Tongue (tissue), 2 donors: Measurements from ENCODE around the gene HUS1. TPM values are rescaled to one million over a fixed set of nuclear protein-coding genes. Genes with fewer than 3 reads are reported as not detected.
"Not testable (repeated sequence)": the region's sequence is repeated elsewhere in the genome, so short reads cannot be mapped to it uniquely, and the experiment has no call there.

Source experiments
- DNase-seq: peaks from one replicate; pipeline ENCODE4 v3.0.0-alpha.2; 2015
- total RNA-seq: library from RNA; depleted of rRNA; stranded (reverse); fragments of >200 nt; gene quantifications from one replicate; pipeline ENCODE4 v1.2.3, GENCODE V29; 2014

Gene HUS1
- total RNA-seq, 1 donor from 2014 or later, result 26.9 TPM

DNA sequence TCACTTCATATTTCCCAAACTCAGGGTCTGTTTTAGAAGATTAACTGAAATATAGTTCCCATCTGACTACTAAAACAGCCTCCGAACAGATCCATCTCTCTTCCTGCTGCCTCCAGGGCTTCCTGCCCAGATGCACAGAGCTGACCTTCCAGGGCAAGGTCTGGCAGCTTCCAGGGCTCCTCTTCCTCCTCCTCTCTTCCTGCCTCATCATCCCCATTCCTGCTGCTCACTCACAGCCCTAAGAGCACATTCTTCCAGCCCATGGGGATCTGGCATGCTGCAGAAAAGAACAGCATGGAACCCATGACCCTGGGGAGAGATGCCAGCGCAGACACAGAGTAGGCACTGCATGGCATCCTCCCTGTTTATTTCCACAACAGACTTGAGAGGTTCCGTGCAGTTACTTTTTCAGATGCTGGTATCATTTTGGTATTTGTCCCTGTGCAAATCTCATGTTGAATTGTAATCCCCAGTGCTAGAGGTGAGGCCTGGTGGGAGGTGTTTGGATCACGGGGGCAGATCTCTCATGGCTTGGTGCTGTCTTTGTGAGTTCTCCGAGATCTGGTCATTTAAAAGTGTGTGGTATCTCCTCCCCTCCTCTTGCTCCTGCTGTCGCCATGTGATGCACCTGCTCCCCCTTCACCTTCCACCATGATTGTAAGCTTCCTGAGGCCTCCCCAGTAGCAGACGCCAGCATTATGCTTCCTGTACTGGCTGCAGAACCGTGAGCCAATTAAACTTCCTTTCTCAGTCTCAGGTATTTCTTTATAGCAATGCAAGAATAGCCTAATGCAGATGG, 35.5 kb downstream of the HUS1 start:
- DNase-seq, result no peak

DNA sequence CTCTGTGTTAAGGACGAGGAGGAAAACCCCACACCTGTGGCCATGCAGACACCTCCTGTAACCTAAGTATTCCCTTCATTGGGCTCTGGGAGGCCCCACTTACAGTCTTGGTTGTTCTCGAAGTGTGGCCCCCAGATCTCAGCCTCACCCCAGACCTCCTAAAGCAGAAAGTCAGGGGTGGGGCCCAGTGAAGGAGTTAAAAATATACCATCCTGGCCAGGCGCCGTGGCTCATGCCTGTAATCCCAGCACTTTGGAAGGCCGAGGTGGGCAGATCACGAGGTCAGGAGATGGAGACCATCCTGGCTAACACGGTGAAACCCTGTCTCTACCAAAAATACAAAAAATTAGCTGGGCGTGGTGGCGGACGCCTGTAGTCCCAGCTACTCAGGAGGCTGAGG, 36.8 kb downstream of the HUS1 start:
- not testable (repeated sequence) for DNase-seq

DNA sequence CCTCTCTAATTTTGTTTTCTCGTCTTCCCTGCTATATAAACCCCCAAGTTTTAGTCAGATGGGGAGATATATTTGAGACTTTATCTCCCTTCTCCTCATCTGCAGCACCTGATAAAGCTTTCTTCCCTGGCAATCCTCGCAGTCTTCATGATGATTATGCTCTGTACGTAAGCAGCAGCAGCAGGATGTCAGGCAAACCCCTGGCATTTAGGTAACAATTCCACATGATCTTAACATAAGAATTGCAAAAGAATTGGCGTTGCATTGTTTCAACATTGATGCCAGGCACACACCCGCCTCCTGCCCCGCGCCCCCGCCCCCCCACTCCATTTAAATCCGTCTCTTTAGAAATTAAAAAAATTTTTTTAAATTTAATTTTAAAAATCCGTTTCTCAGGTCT, 37.3 kb downstream of the HUS1 start:
- DNase-seq, result no peak

DNA sequence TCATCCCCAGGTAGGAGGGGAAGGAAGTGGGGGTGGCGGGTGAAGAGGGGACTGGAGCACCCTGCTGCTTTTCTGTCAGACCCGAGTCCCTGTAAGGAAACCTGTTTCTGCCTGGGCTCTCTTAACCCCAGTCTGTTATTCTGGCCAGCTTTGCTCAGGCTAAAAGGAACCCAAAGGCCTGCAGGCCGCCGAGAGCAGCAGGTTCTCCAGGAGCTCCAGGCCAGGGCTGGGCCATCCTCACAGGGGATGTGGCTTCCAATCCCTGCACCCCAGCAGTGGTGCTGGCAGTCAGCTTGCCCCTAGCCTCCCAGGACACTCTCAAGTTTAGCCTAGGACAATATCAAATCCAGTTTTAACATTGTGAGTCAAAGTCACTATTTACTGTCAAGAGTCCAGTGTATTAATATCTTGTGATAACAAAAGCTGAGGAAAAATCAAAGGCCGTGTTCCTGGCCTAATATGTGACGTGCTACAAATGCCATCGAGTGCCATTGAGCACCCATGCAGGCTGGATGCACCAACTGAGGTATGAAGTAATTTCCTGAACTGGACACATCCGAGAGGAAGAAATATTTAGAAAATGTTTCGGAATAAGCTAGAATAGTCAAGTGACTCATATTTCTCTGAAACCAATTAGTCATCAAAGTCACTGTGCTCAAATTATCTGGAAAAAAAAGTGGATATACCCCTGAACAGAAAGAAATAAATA, 38.1 kb downstream of the HUS1 start:
- DNase-seq, result no peak

DNA sequence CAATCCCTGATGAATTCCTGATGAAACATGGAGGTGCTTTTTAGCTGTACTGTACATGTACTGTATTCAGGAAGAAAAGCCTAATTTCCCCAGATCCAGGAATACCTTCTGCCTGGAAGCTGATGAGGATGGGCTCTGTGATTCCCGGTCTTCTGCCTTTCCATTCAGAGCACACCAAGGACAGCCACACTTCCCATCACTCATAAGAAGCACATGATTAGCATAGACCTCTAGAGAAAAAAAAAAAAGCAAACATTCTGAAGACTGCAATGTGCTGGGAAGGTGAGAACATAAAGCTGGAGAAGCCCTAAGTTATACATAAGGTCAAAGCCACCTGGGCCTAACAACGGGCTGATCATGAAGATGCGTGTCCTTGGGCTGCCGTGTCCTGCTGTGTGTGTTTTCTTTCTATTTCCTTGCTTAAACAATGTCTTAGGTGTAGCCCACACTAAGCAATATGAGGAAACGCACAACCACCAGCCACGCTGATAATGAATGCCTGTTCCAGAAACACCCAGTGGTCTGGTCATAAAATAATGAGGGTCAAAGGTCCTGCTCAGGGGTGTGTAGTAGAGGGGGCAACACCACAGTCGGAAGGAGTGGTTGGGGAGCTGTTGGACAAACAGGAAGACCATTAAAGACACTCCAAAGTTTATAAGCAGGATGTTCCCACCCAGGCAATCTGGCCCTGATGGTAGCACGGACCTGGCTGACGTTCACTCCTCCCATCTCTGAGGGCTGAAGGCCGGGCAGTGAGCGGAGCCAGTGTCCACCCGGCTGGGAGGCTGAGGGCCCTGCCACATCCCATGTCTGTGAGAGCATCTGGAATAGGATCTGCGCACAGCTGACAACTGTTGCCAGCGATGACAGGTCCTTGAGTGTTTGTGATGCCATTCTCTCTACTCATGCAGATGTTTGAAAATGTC, 39.1 kb downstream of the HUS1 start:
- peak; percentile 80 for DNase-seq

DNA sequence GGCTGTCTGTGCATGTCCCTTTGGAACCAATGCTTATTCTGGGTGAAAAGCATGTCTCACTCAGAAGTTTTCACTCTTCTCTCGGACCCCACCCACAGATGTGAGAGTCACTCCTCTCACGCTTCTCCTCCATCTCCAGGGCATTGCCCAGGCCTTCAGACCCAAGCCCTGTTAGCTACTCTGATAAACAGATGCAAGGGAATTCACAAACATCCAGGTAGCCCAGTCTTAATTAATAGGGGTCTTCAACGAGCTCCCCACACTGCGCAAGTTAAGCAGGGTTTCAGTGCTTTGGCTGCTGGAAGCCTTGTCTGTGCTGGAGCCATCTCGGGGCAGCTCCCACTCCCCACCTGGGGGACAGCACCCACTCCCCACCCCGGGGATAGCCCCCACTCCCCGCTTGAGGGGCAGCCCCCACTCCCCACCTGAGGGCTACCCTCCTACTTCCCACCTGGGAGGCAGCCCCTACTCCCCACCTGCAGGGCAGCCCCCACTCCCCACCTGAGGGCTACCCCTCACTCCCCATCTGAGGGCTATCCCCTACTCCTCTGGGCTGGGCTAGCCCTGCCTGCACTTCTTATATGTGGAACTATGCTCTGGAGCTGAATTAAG, 39.9 kb downstream of the HUS1 start:
- DNase-seq, result no peak

DNA sequence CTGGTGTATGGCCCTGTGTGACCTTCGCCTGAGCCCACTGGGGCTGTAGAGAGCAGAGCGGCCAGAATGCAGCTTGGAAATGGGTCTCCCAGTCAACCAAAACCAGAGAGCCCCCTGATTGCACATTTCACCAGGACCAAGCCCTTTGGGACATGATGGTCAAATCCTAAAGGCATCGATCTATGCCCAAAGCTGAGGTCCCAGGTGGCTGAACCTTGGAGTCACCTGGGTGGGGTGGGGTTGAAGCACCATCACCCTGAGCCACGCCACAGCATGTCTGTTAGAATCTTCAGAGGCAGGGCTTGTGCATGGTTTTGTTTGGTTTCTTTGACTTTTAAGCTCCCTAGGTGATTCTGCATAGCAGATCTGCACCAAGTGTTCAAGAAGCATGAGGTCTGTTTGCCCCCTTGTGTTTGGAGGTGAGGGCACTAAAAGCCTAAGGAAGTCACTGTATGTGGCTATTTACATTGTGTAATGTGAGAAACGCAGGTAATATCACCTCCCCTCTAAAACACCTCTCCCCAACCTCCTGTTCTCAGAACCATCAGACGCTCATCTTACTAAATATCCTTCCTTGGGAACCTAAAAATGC, 40.7 kb downstream of the HUS1 start:
- no peak for DNase-seq

DNA sequence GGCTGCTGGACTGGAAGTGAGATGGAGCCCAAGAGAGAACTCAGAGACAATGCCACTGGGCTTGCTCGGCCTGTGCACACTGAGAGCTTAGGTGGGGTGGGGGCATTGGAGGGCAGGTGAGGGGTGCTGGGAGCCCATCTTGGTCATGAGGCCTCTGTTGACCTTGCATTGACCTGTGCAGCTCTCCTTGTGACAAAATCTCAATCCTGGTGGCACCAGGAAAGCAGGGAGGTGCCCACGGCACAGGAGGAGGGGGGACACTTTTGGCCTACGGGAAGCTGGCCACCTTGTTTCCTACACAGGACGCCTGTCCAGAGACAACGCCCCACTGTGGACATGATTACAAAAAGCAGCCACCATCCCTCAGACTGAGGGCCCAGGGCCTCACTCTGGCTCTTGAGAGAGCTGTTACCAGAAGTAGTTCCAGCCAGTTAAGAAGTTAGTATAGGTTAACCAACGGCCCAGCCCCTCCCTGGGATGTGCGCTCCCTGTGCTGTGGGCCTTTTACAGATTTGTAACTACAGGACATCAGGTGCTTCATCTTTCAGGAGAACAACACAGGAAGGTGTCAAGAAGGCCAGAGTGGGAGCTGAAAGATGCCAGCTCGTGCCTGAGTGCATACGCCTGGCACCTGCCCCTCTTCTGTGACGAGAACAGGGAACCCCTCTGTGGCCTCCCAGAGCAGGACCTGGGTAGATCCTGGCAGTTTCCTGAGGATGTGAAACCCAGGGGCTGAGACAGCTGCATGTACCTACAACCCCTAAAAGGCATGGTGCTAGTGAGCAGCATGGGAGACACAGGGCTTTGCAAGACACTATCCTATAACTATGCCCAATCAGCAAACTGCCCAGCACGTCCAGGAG, 41.5 kb downstream of the HUS1 start:
- no peak for DNase-seq

DNA sequence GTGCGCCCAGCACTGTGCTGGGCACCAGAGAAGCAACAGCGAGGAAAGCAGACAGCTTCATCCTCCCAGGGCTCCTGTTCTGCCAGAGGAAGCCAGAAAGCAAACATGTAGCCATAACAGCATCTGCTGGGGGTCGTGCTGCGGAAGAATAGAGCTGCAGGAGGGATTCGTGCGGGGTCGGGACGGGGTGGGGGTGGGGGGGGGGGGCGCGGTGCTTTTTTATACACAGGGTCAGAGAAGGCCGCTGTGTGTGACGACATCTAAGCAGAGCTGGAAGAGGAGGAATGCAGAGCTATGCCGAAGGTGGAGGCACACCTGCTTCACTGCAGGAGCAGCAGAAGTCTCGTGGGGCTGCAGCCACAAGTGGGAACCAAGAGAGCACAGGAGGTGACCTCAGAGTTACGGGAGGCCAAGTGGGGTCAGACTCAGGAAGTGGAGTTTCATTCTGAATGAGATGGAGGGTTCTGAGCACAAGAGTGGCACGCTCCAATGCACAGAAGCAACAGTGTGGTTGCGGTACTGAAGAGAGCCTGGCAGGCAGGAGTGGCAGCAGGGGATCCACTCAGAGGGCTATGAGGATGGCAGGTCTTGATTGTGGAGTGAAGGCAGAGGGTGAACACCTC, 42.2 kb downstream of the HUS1 start:
- no peak for DNase-seq

DNA sequence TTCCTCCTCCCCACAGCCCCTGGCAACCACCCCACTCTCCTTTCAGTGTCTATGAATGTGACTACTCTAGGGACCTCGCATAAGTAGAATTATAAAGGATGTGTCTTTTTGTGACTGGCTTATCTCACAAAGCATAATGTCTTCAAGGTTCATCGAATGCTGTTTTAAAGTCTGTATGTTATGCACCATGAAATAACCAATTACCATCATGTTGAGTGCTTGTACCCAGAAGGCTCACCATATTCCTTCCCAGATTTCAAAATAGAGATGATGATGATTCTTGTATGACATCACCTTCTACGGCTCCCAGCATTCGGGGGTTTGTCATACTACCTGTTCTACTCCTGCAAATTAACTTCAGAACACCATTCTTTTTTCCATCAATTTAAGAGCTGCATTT, 43.1 kb downstream of the HUS1 start:
- DNase-seq, result no peak

DNA sequence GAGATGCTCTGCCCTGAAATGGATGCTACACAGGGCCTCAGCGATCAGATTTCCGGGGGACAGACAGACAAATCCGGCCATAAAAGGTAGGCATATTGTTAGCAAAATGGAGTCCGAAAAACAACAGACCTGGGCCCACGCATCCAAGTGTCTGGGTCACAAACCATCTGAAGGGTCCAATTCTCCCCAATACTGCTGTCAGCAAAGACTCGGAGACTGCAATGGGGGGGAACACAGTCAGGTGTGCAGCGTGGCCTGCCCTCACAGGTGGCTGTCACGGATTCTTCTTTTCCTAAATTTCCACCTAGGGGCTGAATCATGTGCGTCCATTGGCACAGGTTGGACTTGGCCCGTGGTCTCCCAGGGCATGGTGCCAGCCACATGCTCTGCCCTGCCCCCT, 44.1 kb downstream of the HUS1 start:
- no peak for DNase-seq

DNA sequence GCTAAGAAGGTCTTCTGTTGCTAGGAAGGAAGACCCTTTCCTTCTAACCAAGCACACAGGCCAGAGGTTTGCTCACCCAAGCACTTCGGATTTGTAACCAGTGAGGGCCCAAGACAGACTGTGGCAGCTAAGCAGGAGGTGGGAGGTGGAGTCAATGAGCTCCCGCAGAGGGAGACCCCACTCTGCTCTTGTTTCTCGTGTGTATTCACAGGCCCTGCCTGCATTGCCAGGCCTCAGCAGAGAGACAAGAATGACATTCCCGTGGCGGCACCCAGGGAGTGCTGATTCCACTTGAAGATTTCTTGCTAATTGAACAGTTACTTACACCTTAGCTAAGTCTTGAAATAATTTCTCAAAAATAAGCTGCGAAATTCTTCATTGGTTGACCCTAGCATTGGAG, 44.6 kb downstream of the HUS1 start:
- DNase-seq, result no peak

DNA sequence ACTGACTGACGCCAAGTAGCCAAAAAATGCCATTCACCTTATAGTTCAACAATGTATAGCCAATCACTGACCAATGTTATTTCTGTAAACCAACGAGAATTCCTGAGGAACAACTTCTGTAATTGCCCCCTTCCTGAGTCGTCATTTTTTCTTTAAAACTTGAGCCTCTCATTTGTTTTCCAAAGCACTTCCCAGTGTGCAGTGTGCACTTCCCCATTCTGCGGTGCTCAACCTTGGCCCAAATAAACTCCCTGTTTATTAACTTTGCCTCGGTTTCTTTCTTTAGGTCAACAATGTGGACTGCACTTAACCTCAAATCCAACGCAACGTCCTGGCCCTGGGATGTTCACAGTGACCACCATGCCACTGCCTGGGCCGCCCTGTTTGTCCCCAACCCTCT, 46.2 kb downstream of the HUS1 start:
- DNase-seq, result no peak

DNA sequence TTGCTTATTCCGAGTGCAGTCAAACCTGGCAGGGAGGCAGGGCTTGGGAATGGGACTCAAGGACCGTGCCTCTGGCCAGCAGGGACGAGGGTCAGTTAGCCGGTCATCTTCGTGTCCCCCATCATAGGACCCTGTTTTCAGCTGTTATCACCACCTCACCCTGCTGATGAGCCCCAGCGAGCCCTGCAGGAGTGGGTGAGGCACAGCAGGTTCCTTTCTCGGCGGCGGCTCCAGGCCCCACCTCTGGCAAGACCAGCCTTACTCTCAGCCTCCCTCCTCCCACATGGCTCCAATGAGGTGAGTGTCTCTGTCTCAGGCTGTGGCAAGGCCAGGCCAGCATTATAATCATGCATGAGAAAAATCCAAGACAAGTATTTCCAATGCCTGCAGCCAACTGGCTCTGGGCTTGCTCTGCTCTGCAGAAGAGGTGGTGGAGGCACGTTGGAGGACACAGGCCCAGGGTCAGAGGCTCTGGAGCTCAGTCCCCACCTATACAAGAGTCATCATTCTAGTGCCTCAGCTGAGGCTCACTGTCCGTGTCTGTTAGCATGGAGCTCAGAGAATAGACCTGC, 46.9 kb downstream of the HUS1 start:
- no peak for DNase-seq

DNA sequence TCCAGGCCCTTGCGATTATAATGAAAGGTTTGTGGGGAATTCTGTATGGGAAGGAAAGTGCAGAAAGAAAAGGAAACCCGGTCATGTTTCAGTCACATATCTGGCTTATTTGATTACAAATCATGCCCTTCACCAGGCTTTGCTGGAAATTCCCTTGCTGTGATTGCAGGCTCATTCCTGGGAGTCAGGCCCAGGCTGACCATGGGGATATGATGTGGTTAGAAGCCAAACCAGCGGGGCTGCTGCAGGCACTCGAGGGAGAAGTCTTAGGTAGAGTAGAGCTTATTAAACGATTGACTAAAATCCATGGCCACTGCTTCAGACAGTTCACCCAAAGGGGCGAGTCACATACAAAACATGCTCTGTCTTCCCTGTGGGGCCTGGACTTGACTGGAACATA, 47.4 kb downstream of the HUS1 start:
- no peak for DNase-seq

DNA sequence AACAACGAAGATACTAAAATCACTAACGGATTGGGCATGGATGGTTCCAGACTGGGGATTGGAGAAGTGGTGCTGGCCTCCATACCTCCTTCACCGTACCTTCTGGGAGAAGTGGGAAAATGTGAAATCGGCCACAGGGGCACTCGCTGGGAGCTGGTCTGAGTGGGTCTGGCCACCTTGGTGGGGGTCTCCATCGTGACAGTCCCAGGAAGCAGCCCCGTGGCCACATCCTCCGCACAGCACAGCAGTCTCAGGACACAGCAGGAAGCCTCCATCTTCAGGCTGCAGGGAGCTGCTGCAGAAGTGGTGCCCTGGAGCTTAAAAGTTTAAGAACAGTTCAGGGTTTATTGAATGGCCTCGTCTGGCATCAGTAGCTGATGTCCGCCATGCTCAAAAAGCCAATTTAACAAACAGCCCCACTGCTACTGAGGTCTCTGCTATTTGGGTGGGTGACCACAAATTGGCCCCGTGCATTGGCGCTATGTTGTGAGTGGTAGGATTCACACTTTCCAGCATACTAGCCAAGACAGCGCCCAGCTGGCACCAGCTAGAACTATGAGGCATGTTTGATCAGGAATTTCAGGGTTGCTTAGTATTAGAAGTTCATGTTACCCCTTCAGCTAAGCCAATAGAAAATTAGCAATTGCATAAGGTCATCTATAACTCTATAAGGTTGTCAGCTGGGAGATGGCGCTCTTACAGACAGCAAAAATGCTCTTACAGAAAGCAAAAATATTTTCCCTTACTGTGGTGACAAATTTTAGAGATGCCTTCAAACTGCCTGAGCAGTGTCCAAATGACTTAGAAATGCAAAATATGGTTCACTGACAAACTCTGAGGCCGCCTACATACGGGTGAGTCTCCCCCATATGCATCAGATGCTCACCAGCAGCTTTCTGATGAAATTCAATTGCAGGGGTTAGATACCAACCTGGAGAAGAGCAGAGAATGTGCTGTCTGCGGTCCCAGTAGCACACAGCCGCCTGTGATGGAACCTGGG, 48.1 kb downstream of the HUS1 start:
- peak; percentile 82 for DNase-seq

DNA sequence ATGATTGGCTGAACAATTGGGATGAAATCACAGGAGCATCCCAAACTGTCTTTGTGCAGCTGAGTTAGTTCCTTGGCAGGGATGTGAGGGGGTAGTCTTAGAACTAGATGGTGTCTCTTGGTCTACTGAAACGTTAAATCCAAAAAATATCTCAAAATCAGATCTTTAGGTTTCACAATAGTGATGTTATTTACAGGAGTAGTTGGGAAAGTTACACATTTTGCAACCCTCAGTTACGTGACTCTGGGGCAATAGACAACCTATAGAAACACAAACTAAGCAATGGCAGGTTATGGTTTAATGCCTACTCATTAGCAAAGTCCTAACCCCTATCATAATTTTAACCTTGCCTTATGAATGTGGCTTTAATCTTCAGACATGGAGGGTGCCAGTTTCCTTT, 55.1 kb downstream of the HUS1 start:
- DNase-seq, result no peak

DNA sequence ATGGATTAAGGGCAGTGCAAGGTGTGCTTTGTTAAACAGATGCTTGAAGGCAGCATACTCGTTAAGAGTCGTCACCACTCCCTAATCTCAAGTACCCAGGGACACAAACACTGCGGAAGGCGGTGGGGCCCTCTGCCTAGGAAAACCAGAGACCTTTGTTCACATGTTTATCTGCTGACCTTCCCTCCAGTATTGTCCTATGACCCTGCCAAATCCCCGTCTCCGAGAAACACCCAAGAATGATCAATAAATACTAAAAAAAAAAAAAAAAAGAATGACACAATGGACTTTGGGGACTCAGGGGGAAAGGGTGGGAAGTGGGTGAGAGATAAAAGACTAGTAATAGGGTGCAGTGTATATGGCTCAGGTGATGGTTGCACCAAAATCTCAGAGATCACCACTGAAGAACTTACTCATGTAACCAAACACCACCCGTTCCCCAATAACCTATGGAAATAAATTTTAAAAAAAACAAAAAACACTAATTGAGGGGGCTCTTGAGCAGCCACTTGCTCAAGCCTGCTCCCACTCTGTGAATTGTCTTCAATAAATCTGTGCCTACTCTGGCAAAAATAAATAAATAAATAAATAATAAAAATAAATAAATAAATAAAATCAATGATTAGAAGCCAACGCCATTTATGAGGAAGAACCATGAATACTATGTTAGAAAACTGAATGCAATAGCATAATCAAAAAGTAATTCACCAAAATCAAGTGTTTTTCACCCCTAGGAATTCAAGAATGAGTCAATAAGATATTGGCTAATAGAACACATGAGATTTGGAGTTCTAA, 56.1 kb downstream of the HUS1 start:
- DNase-seq, result not testable (repeated sequence)
